Mucosa of rectum (tissue), 2 donors: ENCODE measurements around the gene SOWAHA.

Experiments
- H3K27ac ChIP-seq, 2 donors: one replicate each; pipeline ENCODE4 v1.7.0; 2013; ENCODE audit warnings: inconsistent platforms in 2 of 2, low read depth in 2 of 2, low read length in 2 of 2
- H3K27me3 ChIP-seq, 2 donors: one replicate each; pipeline ENCODE4 v1.7.0; 2013; ENCODE audit warnings: low read length in 2 of 2; ENCODE audit not compliant: control insufficient read depth in 2 of 2, insufficient read depth in 2 of 2
- H3K36me3 ChIP-seq, 2 donors: one replicate each; pipeline ENCODE4 v1.7.0; 2013; ENCODE audit warnings: low read length in 2 of 2; ENCODE audit not compliant: control insufficient read depth in 2 of 2, insufficient read depth in 2 of 2
- H3K4me1 ChIP-seq, 2 donors: one replicate each; pipeline ENCODE4 v1.7.0; 2013; ENCODE audit warnings: low read length in 2 of 2, mild to moderate bottlenecking in 1 of 2; ENCODE audit not compliant: control insufficient read depth in 2 of 2, insufficient read depth in 2 of 2
- H3K4me3 ChIP-seq, 2 donors: one replicate each; pipeline ENCODE4 v1.7.0; 2013; ENCODE audit warnings: low read length in 2 of 2
- H3K9ac ChIP-seq, 2 donors: one replicate each; pipeline ENCODE4 v1.7.0; 2013; ENCODE audit warnings: low read length in 2 of 2, low read depth in 1 of 2, mild to moderate bottlenecking in 1 of 2
- H3K9me3 ChIP-seq, 2 donors: one replicate each; pipeline ENCODE4 v1.7.0; 2013; ENCODE audit warnings: low read length in 2 of 2; ENCODE audit not compliant: control insufficient read depth in 2 of 2
- donor health status: healthy.
- donor health status: Normal muscosa, but diverticular disease.

The SOWAHA gene

GRCh38 chr5:132815454-132815853 is 2.4 kb downstream of the SOWAHA start:
- H3K4me1 ChIP-seq = peaks cover 7 to 18% of the 10 kb centered on the region in 2 donors
- H3K4me3 ChIP-seq = no peak overlapping the region
- H3K9me3 ChIP-seq = no peaks in the 10 kb centered on the region
- H3K27me3 ChIP-seq = peaks cover 2 to 3% of the 10 kb centered on the region in 2 donors
- no peak overlapping the region for H3K9ac ChIP-seq
- H3K36me3 ChIP-seq = no peaks in the 10 kb centered on the region
- H3K27ac ChIP-seq = no peak overlapping the region

GRCh38 chr5:132816083-132816482 is 3.0 kb downstream of the SOWAHA start:
- H3K27ac ChIP-seq = no peak overlapping the region
- H3K4me1 ChIP-seq = peaks cover 7 to 18% of the 10 kb centered on the region in 2 donors
- no peaks in the 10 kb centered on the region for H3K36me3 ChIP-seq
- no peak overlapping the region for H3K9ac ChIP-seq
- H3K9me3 ChIP-seq = no peaks in the 10 kb centered on the region
- no peak overlapping the region for H3K4me3 ChIP-seq
- peaks cover 2 to 3% of the 10 kb centered on the region in 2 donors for H3K27me3 ChIP-seq

- Histone ChIP-seq H3K4me1 (peaks cover 7 to 18% of the 10 kb centered on the region in 2 donors), H3K36me3 (no peaks in the 10 kb centered on the region), H3K9ac (no peak overlapping the region), H3K27me3 (peaks cover 2 to 3% of the 10 kb centered on the region in 2 donors), H3K9me3 (no peaks in the 10 kb centered on the region), H3K4me3 (no peak overlapping the region), H3K27ac (no peak overlapping the region)
Observed at GRCh38 chr5:132816554-132816953, 3.5 kb downstream of the SOWAHA start.

- no peak overlapping the region for H3K27ac ChIP-seq
- H3K4me1 ChIP-seq = peaks cover 7 to 18% of the 10 kb centered on the region in 2 donors
- no peaks in the 10 kb centered on the region for H3K36me3 ChIP-seq
- H3K9ac ChIP-seq = no peak overlapping the region
- no peak overlapping the region for H3K4me3 ChIP-seq
- no peaks in the 10 kb centered on the region for H3K9me3 ChIP-seq
- H3K27me3 ChIP-seq = peaks cover 0 to 2% of the 10 kb centered on the region in 2 donors
Observed at GRCh38 chr5:132817011-132817410, 3.9 kb downstream of the SOWAHA start.

GRCh38 chr5:132819468-132819867 is 6.4 kb downstream of the SOWAHA start:
- Histone ChIP-seq H3K9ac (peak overlapping the region in 1 of 2 donors; percentile 36), H3K4me3 (peak overlapping the region in 1 of 2 donors; percentile 38), H3K27me3 (peaks cover 0 to 2% of the 10 kb centered on the region in 2 donors), H3K36me3 (peaks cover 5 to 7% of the 10 kb centered on the region in 2 donors), H3K9me3 (no peaks in the 10 kb centered on the region), H3K4me1 (peaks cover 7 to 18% of the 10 kb centered on the region in 2 donors), H3K27ac (peak overlapping the region in 1 of 2 donors; percentile 21)

GRCh38 chr5:132820162-132820754 is 7.2 kb downstream of the SOWAHA start:
- Histone ChIP-seq H3K27ac (peak overlapping the region in 1 of 2 donors; percentile 5), H3K4me1 (peaks cover 2 to 16% of the 10 kb centered on the region in 2 donors), H3K27me3 (peaks cover 0 to 2% of the 10 kb centered on the region in 2 donors), H3K4me3 (no peak overlapping the region), H3K9me3 (no peaks in the 10 kb centered on the region), H3K9ac (peak overlapping the region in 1 of 2 donors; percentile 10), H3K36me3 (peaks cover 10 to 14% of the 10 kb centered on the region in 2 donors)

GRCh38 chr5:132821350-132821749 is 8.2 kb downstream of the SOWAHA start:
- no peak overlapping the region for H3K9ac ChIP-seq
- H3K4me3 ChIP-seq = no peak overlapping the region
- H3K4me1 ChIP-seq = peaks cover 2 to 14% of the 10 kb centered on the region in 2 donors
- H3K36me3 ChIP-seq = peaks cover 14 to 15% of the 10 kb centered on the region in 2 donors
- H3K9me3 ChIP-seq = no peaks in the 10 kb centered on the region
- peaks cover 0 to 2% of the 10 kb centered on the region in 2 donors for H3K27me3 ChIP-seq
- no peak overlapping the region for H3K27ac ChIP-seq

GRCh38 chr5:132821791-132822190 is 8.7 kb downstream of the SOWAHA start:
- Histone ChIP-seq H3K27ac (no peak overlapping the region), H3K9ac (no peak overlapping the region), H3K27me3 (peaks cover 0 to 2% of the 10 kb centered on the region in 2 donors), H3K4me1 (peaks cover 2 to 14% of the 10 kb centered on the region in 2 donors), H3K9me3 (no peaks in the 10 kb centered on the region), H3K36me3 (peaks cover 14 to 16% of the 10 kb centered on the region in 2 donors), H3K4me3 (no peak overlapping the region)

GRCh38 chr5:132822650-132823480 is 9.8 kb downstream of the SOWAHA start:
- Histone ChIP-seq H3K9ac (no peak overlapping the region), H3K36me3 (peaks cover 14 to 19% of the 10 kb centered on the region in 2 donors), H3K4me3 (no peak overlapping the region), H3K27me3 (peaks cover 0 to 2% of the 10 kb centered on the region in 2 donors), H3K27ac (no peak overlapping the region), H3K4me1 (peaks cover 2 to 14% of the 10 kb centered on the region in 2 donors), H3K9me3 (no peaks in the 10 kb centered on the region)

- Histone ChIP-seq H3K4me3 (no peak overlapping the region), H3K27ac (no peak overlapping the region), H3K27me3 (peaks cover 0 to 2% of the 10 kb centered on the region in 2 donors), H3K4me1 (peaks cover 5 to 18% of the 10 kb centered on the region in 2 donors), H3K9ac (no peak overlapping the region), H3K36me3 (peaks cover 14 to 19% of the 10 kb centered on the region in 2 donors), H3K9me3 (no peaks in the 10 kb centered on the region)
Observed at GRCh38 chr5:132823481-132824050, 10.5 kb downstream of the SOWAHA start.
